ENCODE measurements around the gene TRIM41. TPM values are rescaled to one million over a fixed set of nuclear protein-coding genes. Genes with fewer than 3 reads are reported as not detected.

The TRIM41 gene
- total RNA-seq, 1 experiment from 2014 or later = 34.2 TPM

DNA sequence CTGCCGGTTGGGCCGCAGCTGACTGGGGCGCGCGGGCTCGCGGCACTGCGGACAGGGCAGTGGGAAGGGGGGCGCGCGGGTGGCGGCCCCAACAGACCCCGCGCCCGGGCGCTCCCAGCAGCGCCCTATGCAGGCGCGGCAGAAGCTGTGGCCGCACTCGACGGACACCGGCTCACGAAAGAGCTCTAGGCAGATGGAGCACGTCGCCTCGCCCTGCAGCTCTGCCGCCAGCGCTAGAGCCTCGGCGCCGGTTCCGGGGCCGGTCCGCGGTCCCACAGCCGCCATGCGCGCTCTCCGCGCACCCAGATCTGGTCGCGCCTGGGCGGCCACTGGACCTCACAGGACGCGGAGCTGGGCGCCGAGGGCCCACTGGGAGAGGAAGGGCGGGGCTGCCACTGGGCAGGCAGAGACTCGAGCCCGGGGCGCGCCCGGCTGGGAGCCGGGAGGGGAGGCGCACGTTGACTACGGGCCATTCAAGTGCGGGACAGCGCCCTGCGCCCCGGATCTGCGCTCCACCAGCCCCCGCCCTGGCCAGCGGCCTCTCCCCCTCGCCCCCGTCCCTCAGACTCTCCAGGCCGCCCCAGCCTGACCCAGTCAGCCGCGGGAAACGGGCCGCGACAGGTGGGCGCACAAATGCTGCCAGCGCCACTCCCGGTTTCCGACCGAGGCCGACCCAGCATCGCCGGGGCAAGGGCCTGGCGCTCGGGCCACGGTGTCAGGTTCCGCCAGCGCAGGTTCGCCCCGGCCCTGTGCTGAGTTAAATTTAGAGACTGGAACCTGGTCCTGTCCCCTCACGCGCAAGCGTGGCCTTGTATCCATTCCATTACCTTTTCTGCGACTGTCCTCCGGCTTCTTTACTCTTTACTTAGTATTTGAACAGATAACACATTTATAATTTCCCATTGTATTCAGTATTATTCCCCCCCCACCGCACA is 18.0 kb upstream of the TRIM41 start, which contains the start of gene TRIM7:
TRIM7 (minus strand) TSS at position 371 of the 935 bp plus-strand sequence; CDS start at position 285, 86 bp downstream.
- no peak within 1 kb of the TSS for H3K27ac Mint-ChIP-seq
- no peak within 1 kb of the TSS for H3T11ph ChIP-seq (ENCODE audit: low read length)
- H2AFZ ChIP-seq (ENCODE audit: low read length) = no peak within 1 kb of the TSS
- H3K4ac ChIP-seq (ENCODE audit: low read depth, low read length) = no peak within 1 kb of the TSS
- H4K20me1 ChIP-seq (ENCODE audit: control insufficient read depth, insufficient read depth, insufficient read length) = no peaks in the 10 kb centered on the region
- H3K23ac ChIP-seq (ENCODE audit: insufficient read length, low read depth, low read length) = no peak within 1 kb of the TSS
- H3K79me1 ChIP-seq (ENCODE audit: insufficient read depth, low read depth, low read length, poor library complexity, severe bottlenecking) = no peaks in the 10 kb centered on the region
- H3K56ac ChIP-seq (ENCODE audit: insufficient read length, low read depth, low read length) = no peak within 1 kb of the TSS
- no peak within 1 kb of the TSS for H2BK20ac ChIP-seq (ENCODE audit: low read depth, low read length, poor library complexity, severe bottlenecking)
- peaks cover 26% of the 10 kb centered on the region; the same call in 1 of the 2 replicates for H3K27me3 ChIP-seq (ENCODE audit: insufficient read depth, low read length)
- H2BK15ac ChIP-seq (ENCODE audit: low read depth, low read length) = no peak within 1 kb of the TSS
- TF ChIP-seq, protein P1, sequence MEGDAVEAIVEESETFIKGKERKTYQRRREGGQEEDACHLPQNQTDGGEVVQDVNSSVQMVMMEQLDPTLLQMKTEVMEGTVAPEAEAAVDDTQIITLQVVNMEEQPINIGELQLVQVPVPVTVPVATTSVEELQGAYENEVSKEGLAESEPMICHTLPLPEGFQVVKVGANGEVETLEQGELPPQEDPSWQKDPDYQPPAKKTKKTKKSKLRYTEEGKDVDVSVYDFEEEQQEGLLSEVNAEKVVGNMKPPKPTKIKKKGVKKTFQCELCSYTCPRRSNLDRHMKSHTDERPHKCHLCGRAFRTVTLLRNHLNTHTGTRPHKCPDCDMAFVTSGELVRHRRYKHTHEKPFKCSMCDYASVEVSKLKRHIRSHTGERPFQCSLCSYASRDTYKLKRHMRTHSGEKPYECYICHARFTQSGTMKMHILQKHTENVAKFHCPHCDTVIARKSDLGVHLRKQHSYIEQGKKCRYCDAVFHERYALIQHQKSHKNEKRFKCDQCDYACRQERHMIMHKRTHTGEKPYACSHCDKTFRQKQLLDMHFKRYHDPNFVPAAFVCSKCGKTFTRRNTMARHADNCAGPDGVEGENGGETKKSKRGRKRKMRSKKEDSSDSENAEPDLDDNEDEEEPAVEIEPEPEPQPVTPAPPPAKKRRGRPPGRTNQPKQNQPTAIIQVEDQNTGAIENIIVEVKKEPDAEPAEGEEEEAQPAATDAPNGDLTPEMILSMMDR (conservative IDR thresholded peaks at IDR 0.05) = no peak
- H3K4me3 Mint-ChIP-seq = peak within 1 kb of the TSS; percentile 92 to 99
- peak within 1 kb of the TSS; percentile 62 for H3K9ac ChIP-seq (ENCODE audit: extremely low read depth, insufficient read length, low read length)
- no peak within 1 kb of the TSS for H2BK120ac ChIP-seq (ENCODE audit: low read depth, low read length, poor library complexity, severe bottlenecking)
- H4K91ac ChIP-seq (ENCODE audit: insufficient read length, low read depth, low read length) = no peak within 1 kb of the TSS
- no peak within 1 kb of the TSS for H3K27ac ChIP-seq (ENCODE audit: insufficient read length, low read depth, low read length)
- H4K8ac ChIP-seq (replicated peaks; ENCODE audit: insufficient read length, low read depth, low read length) = no peak within 1 kb of the TSS
- H3K9me3 ChIP-seq (ENCODE audit: control insufficient read depth, low read depth, low read length) = no peaks in the 10 kb centered on the region
- H3K4me2 ChIP-seq (ENCODE audit: insufficient read depth, insufficient read length, low read length) = peak within 1 kb of the TSS; percentile 92
- H3K14ac ChIP-seq (ENCODE audit: insufficient read depth, low read length) = no peak within 1 kb of the TSS
- H3K4me1 Mint-ChIP-seq = peaks cover 30 to 38% of the 10 kb centered on the region in 2 experiments
- H2BK12ac ChIP-seq (ENCODE audit: insufficient read length, low read depth, low read length) = no peak within 1 kb of the TSS
- H2AK5ac ChIP-seq (ENCODE audit: insufficient read length, low read length) = no peak within 1 kb of the TSS
- H3K9me3 Mint-ChIP-seq = peaks cover 11 to 16% of the 10 kb centered on the region in 2 experiments; a peak in 3 of 5 replicates
- no CpG with 5 or more reads among the region's 94 CpGs for WGBS (ENCODE audit: extremely low coverage, insufficient read length, low lambda C conversion rate)
- H3K18ac ChIP-seq (ENCODE audit: insufficient read length, low read depth, low read length) = no peak within 1 kb of the TSS
- no peak within 1 kb of the TSS for H4K5ac ChIP-seq (ENCODE audit: insufficient read length, low read depth, low read length)
- H3K4me1 ChIP-seq (ENCODE audit: insufficient read depth, low read length) = no peaks in the 10 kb centered on the region; the same call in 1 of the 2 replicates
- no peak within 1 kb of the TSS for H2BK5ac ChIP-seq (ENCODE audit: insufficient read length, low read length)
- peaks cover 71% of the 10 kb centered on the region for H3K27me3 Mint-ChIP-seq (ENCODE audit: low read depth)
- no peaks in the 10 kb centered on the region for H3K79me2 ChIP-seq (ENCODE audit: insufficient read depth, low read length)
- H3K36me3 Mint-ChIP-seq (ENCODE audit: insufficient read depth in 1 of 3, low read depth in 3 of 3) = peaks cover 0 to 8% (median 0%) of the 10 kb centered on the region in 3 experiments; a peak in 2 of 7 replicates
- DNase-seq = no peak
- peaks cover 26% of the 10 kb centered on the region for H3K23me2 ChIP-seq (ENCODE audit: insufficient read length, low read depth, low read length, poor library complexity, severe bottlenecking)

Data from H9 (cell line).